Measurements from ENCODE around the gene FANK1.

Gene FANK1

DNA sequence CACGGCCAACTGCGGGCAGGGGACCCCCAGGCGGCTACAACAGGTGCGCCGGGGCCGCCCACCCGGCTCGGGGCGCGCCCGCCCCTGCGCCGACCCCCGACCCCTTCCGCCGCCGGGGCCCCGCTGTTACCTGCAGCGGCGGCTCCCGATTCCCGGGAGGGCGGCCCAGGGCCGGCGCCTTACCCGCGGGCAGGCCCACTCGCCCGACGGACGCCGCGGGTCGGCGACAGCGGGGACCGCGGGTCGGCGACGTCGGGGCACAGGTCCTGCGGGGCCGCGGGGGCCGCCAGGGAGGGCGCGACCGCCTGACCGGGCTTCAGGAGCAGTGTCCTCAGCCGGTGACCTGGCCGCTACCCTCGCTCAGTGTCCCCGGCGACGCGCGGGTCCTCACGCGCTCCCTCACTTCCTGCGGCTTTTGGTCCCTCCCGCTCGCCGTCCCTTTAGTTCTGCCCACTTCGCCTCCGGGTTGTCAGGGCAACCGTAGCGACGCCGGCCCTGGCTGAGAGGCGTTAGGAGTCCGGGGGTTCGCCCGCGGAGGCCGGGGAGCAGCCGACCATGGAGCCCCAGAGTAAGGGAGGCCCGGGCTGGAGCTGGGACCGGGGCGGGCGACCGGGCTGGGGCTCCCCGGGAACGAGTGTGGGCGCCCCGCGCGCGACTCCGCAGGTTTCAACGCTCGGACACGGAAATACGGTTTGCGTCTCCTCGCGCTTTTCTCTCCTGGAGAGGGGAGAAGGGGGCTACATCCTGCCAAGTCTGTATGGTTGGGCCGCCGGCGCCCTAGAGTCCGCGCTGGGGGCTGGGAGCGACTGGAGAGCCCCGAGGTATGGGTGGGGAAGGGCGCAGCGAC is at the start of gene FANK1:
Gene FANK1 (plus strand): TSS at position 477 of the 847 bp plus-strand sequence. CDS start 79 bp downstream, at position 556.
- DNase-seq (ENCODE audit: low read depth) = peak; percentile 60

DNA sequence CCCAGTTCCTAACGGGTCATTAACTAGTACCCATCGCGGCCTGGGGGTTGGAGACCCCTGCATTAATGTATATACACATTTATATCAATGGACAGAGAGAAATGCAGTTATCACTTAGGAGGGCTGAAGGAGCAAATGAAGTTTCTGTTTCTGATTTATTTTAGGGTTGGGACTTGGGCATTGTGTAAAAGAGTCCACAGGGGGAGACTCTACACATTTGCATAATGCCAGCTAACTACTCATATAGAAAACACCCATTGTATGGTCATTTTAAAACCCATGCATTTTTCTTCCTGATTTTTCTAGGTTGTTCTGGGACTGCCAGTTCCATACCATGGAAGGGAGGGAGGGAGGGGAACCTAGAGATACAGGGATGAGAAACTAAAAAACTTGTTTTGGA is 49.5 kb upstream of the FANK1 start:
- DNase-seq (ENCODE audit: low read depth) = no peak

DNA sequence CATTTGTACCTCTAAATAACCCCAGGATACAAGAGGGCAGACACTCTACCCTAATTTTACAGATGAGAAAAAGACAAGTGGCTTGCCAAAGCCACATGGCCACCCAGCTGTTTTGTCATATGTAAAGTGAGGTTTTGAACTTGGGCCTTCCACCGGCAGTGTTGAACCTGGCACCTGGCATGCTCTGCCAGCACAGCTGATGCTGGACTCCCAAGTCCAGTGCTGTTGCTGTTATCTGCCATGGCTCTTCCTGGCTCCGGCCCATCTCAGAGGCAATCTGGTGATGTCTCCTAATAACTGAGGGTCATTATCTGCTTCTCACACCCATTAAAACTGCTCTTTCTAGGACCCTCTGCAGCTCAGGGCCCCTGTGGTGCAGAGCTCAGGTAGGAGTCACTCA is 48.0 kb upstream of the FANK1 start:
- no peak for DNase-seq (ENCODE audit: low read depth)

DNA sequence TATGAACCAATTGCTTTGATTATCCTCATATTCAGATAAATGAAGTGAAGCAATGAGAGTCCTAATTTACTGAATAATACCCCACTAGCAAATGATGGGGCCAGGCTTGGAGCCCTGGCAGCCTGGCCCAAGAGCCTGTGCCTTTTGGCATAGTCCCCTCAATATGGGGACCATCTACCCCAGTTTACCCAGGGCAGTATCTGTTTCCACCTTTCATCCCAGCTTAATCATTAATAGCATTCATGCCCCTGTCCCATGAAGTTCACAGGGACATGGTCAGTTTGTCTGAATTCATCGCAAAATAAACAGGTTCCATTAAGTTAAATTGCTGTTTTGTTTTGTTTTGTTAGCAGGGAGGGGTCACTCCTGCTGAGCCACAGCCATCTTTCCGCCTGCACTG is 47.5 kb upstream of the FANK1 start:
- DNase-seq (ENCODE audit: low read depth) = no peak

GRCh38 chr10:125849448-125849847 is 46.9 kb upstream of the FANK1 start:
- DNase-seq (ENCODE audit: low read depth) = no peak

DNA sequence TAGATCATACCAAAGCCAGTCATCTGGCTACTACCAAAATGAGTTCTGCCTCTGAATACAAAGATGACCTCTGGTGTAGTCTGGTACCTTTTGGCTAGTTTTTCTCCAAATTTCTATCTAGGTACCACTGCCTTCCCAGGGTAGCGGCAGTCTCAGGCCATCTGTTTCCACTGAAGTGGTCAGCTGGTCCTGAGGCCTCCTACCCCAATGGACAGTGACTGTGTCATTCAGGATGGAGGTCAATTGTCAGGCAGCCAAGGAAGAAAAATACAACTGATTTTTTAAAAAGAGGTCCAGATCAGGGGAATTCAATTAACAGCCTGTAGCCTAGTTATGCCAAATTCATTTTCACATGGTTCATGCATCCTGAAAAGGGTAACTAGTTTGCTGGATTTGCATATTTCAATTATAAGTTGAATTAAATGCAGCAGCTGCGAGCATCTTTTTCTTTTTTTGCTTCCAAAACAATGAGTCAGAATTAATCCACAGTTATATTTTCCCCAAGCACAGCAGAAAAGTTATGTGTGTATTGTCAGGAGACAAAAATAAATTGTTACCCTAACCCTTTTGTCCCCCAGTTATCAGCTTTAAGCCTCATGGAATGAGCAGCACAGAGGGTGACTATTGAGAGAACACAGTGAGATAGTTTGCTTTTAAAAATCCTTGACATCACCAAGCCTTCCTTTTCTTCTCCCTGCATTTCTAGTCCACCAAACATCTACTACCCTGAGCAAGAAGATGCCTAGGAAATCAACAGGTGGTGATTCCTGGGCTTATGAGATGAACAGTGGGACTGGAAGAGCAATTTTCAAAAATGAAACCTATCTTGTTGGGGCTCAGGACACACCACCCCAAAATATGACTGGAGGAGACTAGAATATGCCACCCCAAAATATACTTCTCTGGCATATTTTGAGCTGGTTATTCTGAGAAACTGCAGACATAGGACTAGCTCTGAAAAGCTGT is 45.3 kb upstream of the FANK1 start:
- DNase-seq (ENCODE audit: low read depth) = no peak

- no peak for DNase-seq (ENCODE audit: low read depth)
Observed at GRCh38 chr10:125852487-125852886, 43.9 kb upstream of the FANK1 start.

GRCh38 chr10:125857185-125857760 is 39.1 kb upstream of the FANK1 start:
- no peak for DNase-seq (ENCODE audit: low read depth)

DNA sequence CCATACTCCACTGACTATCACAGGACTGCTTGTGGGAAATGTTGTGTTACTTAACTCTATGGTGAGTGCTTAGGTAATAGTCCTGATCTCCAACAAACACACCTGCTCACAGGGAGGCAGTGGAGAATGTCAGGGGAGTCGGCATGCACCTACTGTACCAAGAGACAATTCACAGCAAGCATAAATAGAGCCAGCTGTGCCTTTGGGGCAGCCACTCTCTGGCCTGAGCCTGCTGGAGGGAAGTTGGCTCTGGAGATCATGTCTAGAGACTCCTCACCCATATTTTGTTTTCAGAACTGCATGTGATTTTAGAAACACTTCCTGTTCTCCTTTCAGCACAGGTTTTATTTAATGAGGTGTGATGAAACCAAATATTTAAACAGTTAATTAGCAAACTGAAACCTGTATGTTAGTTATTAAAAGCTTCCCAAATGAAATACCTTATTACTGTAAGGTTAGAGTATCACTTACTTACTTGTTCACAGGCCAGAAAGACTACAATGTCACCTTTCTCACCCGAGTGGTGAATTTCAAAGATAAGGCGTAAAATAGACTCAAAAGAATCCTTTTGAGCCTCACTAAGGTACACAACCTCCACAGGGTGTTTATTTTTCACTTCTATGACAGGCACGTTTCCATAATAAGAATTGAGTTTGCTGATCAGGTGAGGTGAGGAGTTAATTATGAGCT is 37.1 kb upstream of the FANK1 start:
- DNase-seq (ENCODE audit: low read depth) = no peak

- no peak for DNase-seq (ENCODE audit: low read depth)
Observed at GRCh38 chr10:125865120-125865519, 31.2 kb upstream of the FANK1 start.

GRCh38 chr10:125866421-125867029 is 29.8 kb upstream of the FANK1 start:
- DNase-seq (ENCODE audit: low read depth) = no peak

- no peak for DNase-seq (ENCODE audit: low read depth)
Observed at GRCh38 chr10:125868372-125868975, 27.9 kb upstream of the FANK1 start.

DNA sequence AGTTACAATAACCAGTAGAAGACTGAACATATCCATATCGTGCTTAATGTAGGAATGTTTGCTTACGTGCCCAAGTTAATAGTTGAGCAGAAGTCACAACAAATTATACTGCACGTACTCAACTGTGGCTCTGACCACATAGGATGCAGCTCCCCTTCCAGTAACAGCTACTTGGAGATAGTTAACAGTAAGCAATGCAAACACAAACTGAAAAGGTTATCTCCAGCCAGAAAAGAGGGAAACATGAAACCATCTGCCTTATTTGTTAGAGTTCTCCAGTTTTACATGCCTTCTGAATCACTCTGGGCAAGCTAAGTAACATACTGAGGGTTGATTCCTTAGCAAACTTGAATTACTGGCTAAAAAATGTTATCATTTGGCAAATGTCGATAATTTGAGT is 25.0 kb upstream of the FANK1 start:
- no peak for DNase-seq (ENCODE audit: low read depth)

- no peak for DNase-seq (ENCODE audit: low read depth)
Observed at GRCh38 chr10:125878957-125879835, 17.2 kb upstream of the FANK1 start.

DNA sequence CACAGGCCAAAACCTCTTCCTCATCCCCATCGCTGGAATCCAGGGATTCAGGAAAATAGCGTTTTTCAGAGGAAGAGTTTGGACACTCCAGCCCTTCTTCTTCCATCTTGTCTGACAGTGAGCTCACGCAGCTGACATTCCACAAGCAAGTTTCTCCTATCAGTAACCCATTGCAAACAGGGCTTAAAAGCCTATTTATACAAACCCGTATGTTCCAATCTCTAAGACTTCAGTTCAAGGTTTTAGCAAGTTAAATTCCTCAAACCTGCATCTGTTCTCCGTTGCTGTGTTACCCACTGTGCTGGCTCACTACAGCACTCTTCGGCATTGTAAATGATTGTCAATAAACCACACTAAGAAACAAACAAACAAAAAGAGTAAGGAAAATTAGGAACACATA is 15.6 kb upstream of the FANK1 start:
- DNase-seq (ENCODE audit: low read depth) = no peak

- DNase-seq (ENCODE audit: low read depth) = no peak
Observed at GRCh38 chr10:125881192-125881591, 15.2 kb upstream of the FANK1 start, which contains the start of gene DHX32. TSS of gene DHX32 (minus strand) at chr10:125881292. CDS start at chr10:125880824, 468 bp downstream.

GRCh38 chr10:125882596-125882995 is 13.8 kb upstream of the FANK1 start:
- no peak for DNase-seq (ENCODE audit: low read depth)

- DNase-seq (ENCODE audit: low read depth) = no peak
Observed at GRCh38 chr10:125883211-125883610, 13.2 kb upstream of the FANK1 start.

GRCh38 chr10:125886914-125887512 is 9.4 kb upstream of the FANK1 start:
- no peak for DNase-seq (ENCODE audit: low read depth)
